Rectal smooth muscle tissue (tissue), 1 donor: Measurements from ENCODE around the gene TOMT.
"Not testable (repeated sequence)": the region's sequence is repeated elsewhere in the genome, so short reads cannot be mapped to it uniquely, and the experiment has no call there.

Source experiments
- H3K27ac ChIP-seq: one replicate; pipeline ENCODE4 v1.7.0; 2013; ENCODE audit warnings: low read depth, low read length, inconsistent platforms
- H3K27me3 ChIP-seq: one replicate; pipeline ENCODE4 v1.7.0; 2013; ENCODE audit warnings: low read length; ENCODE audit not compliant: control insufficient read depth, insufficient read depth
- H3K36me3 ChIP-seq: one replicate; pipeline ENCODE4 v1.7.0; 2013; ENCODE audit warnings: low read length; ENCODE audit not compliant: control insufficient read depth, insufficient read depth
- H3K4me1 ChIP-seq: one replicate; pipeline ENCODE4 v1.7.0; 2013; ENCODE audit warnings: low read length; ENCODE audit not compliant: control insufficient read depth, insufficient read depth
- H3K4me3 ChIP-seq: one replicate; pipeline ENCODE4 v1.7.0; 2013; ENCODE audit warnings: low read length
- H3K9ac ChIP-seq: one replicate; pipeline ENCODE4 v1.7.0; 2013; ENCODE audit warnings: low read length

Gene TOMT

GRCh38 chr11:72136684-72137262 is 31.0 kb downstream of the TOMT start:
- H3K4me3 ChIP-seq: no peak overlapping the region
- H3K36me3 ChIP-seq: no peaks in the 10 kb centered on the region
- no peaks in the 10 kb centered on the region for H3K27me3 ChIP-seq
- H3K9ac ChIP-seq: no peak overlapping the region
- H3K27ac ChIP-seq: no peak overlapping the region
- H3K4me1 ChIP-seq: no peaks in the 10 kb centered on the region

- Histone ChIP-seq H3K9ac (no peak overlapping the region), H3K27me3 (no peaks in the 10 kb centered on the region), H3K27ac (no peak overlapping the region), H3K36me3 (no peaks in the 10 kb centered on the region), H3K4me1 (no peaks in the 10 kb centered on the region), H3K4me3 (no peak overlapping the region)
Measured at GRCh38 chr11:72138821-72139390, 33.2 kb downstream of the TOMT start.

GRCh38 chr11:72139500-72139899 is 33.8 kb downstream of the TOMT start:
- no peaks in the 10 kb centered on the region for H3K27me3 ChIP-seq
- no peak overlapping the region for H3K27ac ChIP-seq
- no peak overlapping the region for H3K9ac ChIP-seq
- H3K4me3 ChIP-seq: no peak overlapping the region
- H3K4me1 ChIP-seq: no peaks in the 10 kb centered on the region
- H3K36me3 ChIP-seq: no peaks in the 10 kb centered on the region

GRCh38 chr11:72140661-72141060 is 34.9 kb downstream of the TOMT start:
- Histone ChIP-seq H3K27me3 (no peaks in the 10 kb centered on the region), H3K4me1 (no peaks in the 10 kb centered on the region), H3K27ac (no peak overlapping the region), H3K4me3 (no peak overlapping the region), H3K36me3 (no peaks in the 10 kb centered on the region), H3K9ac (no peak overlapping the region)

- H3K9ac ChIP-seq: no peak overlapping the region
- no peak overlapping the region for H3K4me3 ChIP-seq
- no peaks in the 10 kb centered on the region for H3K36me3 ChIP-seq
- no peaks in the 10 kb centered on the region for H3K27me3 ChIP-seq
- H3K27ac ChIP-seq: no peak overlapping the region
- no peaks in the 10 kb centered on the region for H3K4me1 ChIP-seq
Measured at GRCh38 chr11:72141066-72141465, 35.3 kb downstream of the TOMT start.

- not testable (repeated sequence) for H3K4me1 ChIP-seq, H3K4me3 ChIP-seq, H3K27ac ChIP-seq, H3K27me3 ChIP-seq, H3K9ac ChIP-seq, H3K36me3 ChIP-seq
Measured at GRCh38 chr11:72142086-72142485, 36.4 kb downstream of the TOMT start.

GRCh38 chr11:72142543-72142942 is 36.8 kb downstream of the TOMT start:
- H3K27me3 ChIP-seq, H3K4me3 ChIP-seq, H3K9ac ChIP-seq, H3K36me3 ChIP-seq, H3K27ac ChIP-seq, H3K4me1 ChIP-seq: not testable (repeated sequence)

- no peaks in the 10 kb centered on the region for H3K4me1 ChIP-seq
- H3K27me3 ChIP-seq: no peaks in the 10 kb centered on the region
- H3K27ac ChIP-seq: no peak overlapping the region
- no peak overlapping the region for H3K4me3 ChIP-seq
- no peak overlapping the region for H3K9ac ChIP-seq
- H3K36me3 ChIP-seq: no peaks in the 10 kb centered on the region
Measured at GRCh38 chr11:72144807-72145565, 39.3 kb downstream of the TOMT start.

- H3K27ac ChIP-seq: no peak overlapping the region
- H3K36me3 ChIP-seq: no peaks in the 10 kb centered on the region
- no peaks in the 10 kb centered on the region for H3K27me3 ChIP-seq
- no peaks in the 10 kb centered on the region for H3K4me1 ChIP-seq
- H3K4me3 ChIP-seq: no peak overlapping the region
- no peak overlapping the region for H3K9ac ChIP-seq
Measured at GRCh38 chr11:72146625-72147024, 40.9 kb downstream of the TOMT start.

GRCh38 chr11:72150882-72151281 is 45.2 kb downstream of the TOMT start:
- no peak overlapping the region for H3K9ac ChIP-seq

GRCh38 chr11:72153874-72154273 is 48.1 kb downstream of the TOMT start:
- not testable (repeated sequence) for H3K4me3 ChIP-seq, H3K9ac ChIP-seq, H3K36me3 ChIP-seq, H3K27me3 ChIP-seq, H3K4me1 ChIP-seq, H3K27ac ChIP-seq

More at GRCh38 chr11:72150882-72151281, 45.2 kb downstream of the TOMT start:
- no peaks in the 10 kb centered on the region for H3K4me1 ChIP-seq
- no peaks in the 10 kb centered on the region for H3K27me3 ChIP-seq
- H3K36me3 ChIP-seq: no peaks in the 10 kb centered on the region
- H3K27ac ChIP-seq: no peak overlapping the region
- H3K4me3 ChIP-seq: no peak overlapping the region

- H3K4me3 ChIP-seq: no peak overlapping the region
- no peak overlapping the region for H3K27ac ChIP-seq
- H3K36me3 ChIP-seq: no peaks in the 10 kb centered on the region
- H3K27me3 ChIP-seq: no peaks in the 10 kb centered on the region
- H3K4me1 ChIP-seq: no peaks in the 10 kb centered on the region
- H3K9ac ChIP-seq: no peak overlapping the region
Measured at GRCh38 chr11:72154816-72155215, 49.1 kb downstream of the TOMT start.

- no peak overlapping the region for H3K4me3 ChIP-seq
- no peaks in the 10 kb centered on the region for H3K27me3 ChIP-seq
- H3K9ac ChIP-seq: no peak overlapping the region
- no peaks in the 10 kb centered on the region for H3K36me3 ChIP-seq
- H3K4me1 ChIP-seq: no peaks in the 10 kb centered on the region
- H3K27ac ChIP-seq: no peak overlapping the region
Measured at GRCh38 chr11:72155751-72156150, 50.0 kb downstream of the TOMT start.
